Activated CD8-positive, alpha-beta memory T cell treated with anti-CD3 and anti-CD28 coated beads, Interleukin-2, amount 50 U/mL, for 4 hours (primary cell): ENCODE data around the gene CCDC197.
A peak's percentile ranks its signal among the peaks of the same experiment; 100 is the strongest.

Source experiments
- DNase-seq: peaks from one replicate; pipeline ENCODE4 v3.0.0-alpha.2; 2020

The CCDC197 gene

DNA sequence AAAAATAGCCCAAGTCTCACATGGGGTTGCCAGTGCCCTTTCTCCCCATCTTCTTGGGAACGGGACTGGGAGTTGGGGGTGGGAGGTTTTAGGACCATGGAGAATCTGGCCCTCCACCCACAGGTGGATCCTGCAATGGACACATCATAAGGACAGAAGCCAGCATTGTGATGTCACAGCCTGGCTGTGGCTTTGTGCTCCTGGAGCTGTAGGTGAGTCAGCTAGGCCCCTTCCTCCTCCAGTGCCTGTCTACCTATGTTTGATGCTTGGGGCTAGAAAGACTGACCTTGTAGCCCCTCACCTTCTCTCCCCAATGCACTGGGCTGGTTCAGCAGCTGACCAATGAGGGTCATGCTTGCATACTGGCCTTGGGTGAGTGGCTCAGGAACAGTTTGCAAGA, at the start of gene CCDC197:
Gene CCDC197, plus strand, starts transcription at position 220 of the 400 bp plus-strand sequence. CDS start 831 bp downstream, outside the sequence.
- no peak for DNase-seq

DNA sequence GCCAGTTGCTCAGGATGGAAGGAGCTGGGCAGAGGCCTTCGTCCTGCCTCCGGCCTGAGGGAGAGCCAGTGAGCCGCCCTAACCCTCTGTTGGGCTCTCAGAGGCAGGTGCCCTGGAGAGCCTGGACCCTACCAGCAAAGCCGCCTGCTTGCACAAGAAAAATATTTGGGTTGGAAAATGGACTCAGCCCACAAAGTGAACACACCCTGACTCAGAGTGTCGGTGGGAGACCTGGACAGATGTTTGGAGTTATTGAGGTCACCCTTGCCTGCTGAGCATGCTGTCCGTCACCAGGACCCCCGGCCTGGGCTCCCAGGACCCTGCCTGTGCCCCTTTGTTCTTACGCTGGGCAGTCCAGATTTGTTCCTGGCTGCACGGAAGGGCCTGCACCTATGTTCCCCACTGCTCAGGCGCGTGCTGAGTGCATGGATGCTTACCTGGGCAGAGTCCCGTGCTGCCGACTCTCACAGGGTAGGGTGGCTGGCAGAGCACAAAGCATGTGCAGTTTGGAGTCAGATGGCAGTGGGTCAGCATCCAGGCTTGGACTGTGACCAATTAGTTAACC, 47.5 kb upstream of the CCDC197 start:
- no peak for DNase-seq

DNA sequence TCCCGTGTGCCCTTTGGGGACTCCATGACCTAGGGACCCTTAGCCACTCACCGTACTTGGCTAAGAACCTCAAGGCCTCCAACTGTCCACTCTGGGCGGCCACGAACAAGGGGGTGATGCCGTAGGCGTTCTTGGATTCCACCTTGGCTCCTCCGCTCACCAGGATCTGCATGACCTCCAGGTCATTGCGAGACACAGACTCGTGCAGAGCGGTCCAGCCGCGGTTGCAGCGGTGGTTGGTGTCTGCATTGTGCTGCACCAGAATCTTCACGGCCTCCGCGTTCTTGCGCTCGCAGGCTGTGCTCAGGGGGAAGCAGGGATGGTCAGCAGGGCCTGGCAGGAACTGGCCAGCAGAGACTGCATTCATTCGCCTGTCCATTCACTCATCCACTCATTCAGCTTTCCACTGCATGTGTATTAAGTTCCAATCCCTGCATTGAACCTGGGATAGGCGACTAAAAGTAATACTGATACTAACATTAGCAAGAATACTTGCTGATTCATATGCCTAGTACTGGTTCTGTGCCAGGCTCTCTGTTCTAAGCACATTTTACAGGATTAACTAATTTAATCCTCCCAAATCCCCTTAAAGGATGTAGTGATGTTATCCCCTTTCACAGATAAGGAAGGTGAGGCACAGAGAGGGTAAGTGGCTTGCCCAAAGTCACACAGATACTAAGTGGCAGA, 46.0 kb upstream of the CCDC197 start:
- DNase-seq = no peak

DNA sequence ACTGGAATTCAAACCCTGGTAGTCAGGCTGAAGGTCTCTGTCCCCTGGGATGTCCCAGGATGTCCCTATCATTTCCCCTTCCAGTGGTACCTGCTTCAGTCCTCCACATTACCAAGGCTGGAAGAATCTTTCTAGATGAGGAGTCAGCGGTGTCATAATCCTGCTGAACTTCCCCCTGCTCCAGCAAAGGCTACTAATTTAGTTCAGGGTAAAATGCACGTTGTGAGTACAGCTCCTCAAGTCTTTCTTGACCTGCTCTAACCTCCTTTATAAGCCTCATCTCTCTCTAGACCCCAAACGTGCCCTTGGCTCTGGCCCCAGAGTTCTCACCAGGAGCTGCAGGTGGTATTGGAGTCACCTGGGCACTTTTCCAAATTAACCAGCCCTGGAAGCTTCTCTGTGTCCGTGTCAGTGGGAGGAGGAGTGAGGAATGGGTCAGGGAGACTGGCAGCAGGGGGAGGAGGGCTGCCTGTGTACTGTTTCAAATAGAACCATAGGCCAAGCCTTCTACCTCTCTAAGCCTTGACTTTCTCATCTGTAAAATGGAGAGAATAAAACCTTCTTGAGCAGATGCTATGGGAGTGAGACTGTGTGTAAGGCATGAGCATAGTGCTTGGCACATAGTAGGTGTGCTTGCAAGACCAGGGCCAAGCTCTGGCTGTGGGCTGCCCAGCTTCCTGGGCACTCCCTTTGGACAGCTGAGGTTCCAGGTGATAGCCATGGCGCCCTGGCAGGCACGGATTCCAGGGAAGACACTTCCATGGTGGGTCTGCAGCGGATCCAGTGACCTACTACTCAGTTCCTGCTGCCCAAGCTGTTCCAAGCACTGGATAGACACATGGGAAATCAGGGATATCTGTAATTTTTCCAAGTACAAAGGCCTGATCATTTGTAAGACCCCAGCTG, 45.2 kb upstream of the CCDC197 start:
- DNase-seq = no peak

DNA sequence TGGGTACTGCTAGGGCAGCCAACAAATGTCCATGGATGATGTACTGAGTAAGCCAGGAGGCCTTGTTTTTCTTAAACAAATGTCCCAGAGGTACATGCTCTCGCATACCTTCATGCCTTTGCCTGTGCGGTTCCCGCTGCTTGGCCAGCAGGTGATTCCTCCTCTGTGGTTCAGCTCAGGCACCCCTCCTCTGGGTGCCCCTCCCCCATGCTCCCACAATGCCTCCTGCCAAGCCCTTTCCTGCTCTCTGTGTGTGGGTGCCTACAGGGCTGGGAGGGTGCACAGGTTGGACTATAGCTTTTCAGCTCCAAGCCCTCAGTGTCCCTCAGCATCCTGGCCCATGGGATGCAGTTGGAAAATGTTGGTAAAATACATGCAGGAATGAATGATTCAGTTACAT, 44.3 kb upstream of the CCDC197 start:
- DNase-seq = no peak

DNA sequence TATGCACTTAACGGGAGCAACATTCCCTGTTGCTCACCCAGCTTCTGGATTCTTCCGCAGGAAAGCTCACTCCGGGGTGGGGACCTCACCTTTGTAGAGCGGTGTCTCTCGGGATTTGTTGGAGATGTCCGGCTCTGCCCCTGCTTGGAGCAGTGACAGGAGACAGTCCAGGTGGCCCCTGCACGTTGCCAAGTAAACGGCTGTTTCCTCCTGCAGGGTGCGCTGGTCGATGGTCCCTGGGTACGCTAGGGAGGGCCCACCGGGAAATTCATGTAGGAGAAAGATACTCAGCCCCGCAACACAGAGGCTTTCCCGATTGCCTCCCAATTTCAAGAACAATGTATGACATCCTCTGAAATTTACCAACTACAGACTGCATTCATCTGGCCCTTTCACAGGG, 43.8 kb upstream of the CCDC197 start:
- DNase-seq = no peak

DNA sequence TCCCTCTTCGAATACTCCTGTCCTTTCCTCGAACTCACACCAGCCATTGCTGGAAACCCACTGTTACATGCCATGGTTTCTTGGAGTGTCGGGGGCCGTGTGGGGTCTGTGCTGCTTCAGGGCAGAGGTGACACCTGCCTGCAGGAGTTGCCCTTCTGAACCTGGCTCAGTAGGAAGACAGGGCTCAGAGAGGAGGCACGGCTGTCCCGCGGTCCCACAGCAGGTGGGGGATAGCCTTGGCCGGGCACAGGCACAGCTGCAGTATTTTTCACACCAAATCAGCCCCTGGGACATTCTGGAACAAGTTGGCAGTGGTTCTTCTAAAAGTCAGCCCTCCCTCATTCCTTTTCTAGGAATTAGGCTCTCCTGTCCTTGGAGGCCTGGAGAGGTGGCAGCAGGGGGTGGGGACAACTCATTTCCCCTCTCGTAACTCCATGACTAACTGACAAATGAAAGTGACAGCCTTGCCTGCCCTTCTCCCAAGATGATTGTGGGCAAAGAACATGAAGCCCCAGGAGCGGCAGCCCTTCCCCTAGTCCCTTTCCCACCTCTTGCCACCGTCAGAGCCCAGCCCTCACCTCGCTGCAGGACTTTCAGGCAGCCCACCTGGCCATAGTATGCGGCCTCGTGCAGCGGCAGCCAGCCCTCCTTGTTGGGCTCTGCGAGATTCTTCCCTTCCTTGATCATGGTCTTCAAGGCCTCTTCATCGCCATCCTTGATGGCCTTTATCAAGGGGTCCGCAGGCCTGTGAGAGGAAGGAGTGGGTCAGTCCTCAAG, 43.2 kb upstream of the CCDC197 start:
- DNase-seq = no peak

DNA sequence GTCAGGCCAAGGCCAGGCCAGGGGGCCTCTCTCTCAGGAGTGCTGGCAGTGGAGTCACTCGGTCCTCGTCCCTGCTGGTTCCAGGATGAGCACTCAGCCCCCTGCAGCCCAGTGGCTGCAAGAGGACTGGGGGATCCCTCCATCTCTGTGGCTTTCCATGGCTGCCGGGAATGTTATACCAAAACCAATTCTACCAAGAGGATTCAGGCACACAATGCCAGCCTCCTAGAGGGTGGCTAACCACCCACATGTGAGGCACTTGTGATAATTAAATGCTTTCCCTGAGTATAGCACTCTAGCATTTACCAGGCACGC, 42.6 kb upstream of the CCDC197 start:
- no peak for DNase-seq

DNA sequence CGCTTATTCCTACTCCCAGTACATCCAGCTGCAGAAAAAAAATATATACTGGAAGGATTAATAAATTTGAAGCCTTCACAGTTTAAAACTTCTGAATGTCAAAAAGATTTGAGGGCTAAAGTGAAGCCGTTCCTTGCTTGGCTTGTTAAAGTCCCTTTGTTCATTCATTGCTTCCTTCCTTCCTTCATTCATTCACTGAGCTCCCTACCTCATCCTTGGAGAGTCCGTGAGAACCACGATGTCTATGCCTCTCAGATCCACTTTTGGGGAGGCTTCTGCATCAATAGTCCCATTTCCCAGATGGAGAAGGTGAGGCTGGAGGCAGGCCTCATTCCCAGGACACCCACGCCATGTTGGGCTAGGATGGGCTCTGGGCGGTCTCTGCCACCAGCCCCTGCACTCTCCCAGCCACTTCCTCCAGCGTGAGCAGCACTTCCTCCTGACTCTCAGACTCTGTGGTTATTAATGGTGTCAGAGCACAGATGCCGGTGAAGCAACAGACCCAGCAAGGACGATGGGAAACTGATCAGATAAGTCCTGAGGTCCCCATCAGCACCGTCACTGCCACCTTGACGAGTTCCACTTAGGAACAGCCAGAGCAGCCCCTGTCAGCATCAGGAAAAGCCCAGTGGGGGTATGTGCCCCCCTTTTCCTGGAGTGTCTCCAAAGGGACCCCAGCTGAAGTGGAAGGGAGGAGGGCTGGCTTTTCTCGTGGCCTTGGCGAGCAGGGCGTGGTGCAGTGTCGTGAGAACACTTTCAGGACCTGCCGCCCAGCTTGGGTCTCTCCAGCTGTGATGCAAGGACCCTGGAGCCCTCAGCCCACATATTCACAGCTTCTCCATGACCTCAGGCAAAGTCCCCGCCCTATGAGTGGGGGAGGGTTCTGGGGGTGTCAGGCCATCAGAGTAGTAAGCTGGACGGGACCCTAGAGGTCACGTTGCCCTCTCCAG, 41.9 kb upstream of the CCDC197 start:
- DNase-seq = no peak

DNA sequence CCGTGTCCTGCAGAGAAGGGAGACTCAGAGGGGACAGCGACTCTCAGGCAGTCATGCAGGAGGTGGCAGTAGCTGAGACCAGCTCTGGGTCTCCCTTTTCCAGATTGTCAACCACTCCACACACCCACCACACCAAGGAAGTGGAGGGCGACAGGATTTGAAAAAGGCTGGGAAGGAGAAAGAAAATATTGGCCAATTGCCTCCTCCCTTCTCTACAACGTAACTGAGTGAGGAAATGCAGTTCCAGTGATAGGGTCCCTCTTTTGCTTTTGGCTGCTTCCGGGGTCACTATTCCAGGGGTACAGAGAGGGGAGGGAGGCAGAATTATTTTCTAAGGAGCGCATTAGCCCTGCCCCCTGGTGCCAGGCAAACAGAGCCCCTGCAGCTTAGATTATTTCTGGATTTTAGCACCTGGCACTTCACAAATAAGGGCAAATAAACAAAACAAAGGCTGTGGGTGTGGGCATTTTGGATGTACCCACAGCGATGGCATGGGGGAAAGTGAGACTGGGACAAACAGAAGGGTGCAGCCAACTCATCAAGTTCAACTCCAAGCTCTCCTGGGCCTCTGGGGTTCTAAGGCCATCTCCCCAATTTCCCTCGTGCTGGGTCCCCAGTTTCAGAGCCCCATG, 41.1 kb upstream of the CCDC197 start:
- no peak for DNase-seq

DNA sequence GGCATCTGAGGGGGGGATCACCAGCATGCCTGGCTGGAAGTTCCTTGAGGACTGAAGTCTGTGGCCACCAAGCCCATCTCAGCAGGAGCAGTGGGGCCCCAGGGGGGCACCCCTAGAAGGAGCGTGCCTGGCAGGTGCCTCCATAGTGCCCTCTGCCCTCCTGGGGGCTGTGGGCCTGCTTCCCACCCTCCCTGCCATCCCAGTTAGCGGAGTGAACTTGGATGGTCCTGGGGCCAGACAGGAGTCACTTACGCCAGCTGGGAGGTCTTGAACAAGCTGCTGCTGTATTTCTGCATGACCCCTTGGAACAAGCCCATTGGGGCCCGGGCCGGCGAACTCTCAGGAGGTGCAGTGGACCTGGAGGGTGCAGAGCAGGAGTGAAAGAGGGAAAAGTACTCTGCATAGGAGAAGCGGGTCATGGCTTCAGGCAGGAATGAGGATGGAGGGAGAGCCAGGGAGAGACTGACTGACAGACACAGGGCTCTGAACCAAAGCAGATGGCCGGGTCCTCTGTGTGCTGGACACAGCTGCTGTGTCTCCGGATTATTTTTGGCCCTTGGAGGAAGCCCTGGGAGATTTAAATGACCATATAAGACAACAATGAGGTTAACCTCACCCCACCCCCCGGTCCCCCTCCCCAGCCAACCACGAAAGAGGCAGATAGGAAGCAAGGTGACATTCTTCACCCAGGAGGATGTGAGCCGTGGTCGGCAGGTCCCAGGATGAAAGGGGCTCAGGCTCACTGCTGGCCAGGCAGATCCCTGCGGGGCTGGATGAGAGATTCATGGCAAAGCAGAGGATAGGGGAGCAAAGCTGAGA, 40.4 kb upstream of the CCDC197 start:
- no peak for DNase-seq

DNA sequence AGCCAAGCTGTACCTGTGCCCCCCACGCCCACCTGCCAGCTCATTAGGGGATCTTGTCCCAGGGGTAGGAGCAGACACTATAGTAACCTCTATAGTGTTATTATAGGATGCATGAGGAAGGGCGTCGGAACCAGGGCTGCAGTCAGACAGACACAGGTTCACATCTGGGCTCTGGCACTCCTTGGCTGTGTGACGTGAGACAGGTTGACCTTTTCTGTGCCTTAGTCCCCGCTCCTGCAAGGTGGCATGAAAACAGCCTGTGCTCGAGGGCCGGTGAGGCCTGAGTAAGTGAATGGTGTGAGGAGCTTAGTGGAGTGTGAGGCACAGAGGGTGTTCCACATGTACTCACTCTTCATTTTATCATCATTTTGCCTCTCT, 39.8 kb upstream of the CCDC197 start:
- DNase-seq = no peak

DNA sequence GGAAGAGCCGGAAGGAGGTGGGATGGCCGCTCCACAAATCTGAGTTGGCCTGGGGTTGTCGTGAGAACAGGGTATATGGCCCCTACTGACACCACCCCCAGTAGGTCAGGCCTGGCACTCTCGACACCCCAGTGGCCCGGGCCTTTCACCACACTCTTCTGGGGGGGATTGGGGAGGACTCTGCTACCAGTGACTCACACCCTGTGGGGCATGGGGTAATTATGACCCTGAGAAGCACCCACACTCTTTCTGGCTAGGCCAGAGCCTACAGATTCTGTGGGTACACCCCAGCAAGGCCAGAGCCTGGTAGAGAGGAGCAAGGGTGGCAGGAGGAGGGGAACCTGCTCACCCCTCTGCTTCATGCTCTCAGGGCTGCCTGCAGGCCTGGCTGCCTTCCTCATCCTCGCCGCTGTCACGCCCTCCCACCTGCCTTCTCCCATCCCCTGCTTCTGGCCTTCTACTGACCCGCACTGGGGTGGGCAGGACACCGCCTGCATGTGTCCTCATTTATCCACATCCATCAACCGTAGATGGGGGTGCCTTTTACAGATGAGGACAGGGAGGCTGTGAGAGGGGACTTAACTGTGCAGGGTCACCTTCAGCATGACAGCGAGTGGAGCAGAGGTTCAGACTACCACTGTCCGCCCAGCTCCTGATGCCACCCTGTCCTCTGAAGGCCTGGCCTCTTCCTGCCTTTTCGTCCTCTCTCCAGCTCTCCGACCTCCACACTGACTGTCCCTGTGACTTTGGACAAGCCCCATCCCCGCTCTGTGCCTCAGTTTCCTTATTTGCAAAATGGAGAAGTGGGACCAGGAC, 39.1 kb upstream of the CCDC197 start:
- DNase-seq = no peak

DNA sequence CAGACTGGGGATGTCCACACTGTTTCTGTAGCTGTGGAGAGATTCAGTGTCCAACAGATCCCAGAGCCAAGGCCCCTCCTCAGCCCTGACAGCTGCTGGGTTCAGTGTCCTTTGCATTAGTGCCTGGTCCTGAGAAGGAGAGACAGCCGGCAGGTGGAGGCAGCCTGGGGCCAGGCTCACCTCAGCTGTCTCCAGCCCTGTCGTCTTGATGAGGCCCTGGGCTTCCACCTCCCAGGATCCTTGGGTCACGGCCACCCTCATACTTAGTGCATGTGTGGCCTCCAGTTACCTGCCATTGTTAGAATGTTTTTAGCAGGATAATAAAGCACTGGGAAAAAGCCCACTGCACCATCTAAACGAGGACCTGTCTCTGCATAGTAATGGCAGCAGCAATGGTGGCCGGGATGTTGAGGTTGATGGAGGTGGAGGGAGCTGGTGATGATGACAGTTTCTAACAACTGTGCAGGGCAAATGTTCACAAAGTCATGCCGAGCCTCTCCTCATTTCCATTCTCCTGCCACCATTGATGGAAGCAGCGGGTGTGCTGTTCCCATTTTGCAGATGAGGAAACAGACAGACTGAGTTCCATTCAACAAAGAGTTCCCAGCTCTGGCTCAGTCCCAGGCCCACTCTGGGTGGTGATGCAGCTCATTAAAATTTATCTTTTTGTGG, 38.4 kb upstream of the CCDC197 start:
- DNase-seq = no peak

DNA sequence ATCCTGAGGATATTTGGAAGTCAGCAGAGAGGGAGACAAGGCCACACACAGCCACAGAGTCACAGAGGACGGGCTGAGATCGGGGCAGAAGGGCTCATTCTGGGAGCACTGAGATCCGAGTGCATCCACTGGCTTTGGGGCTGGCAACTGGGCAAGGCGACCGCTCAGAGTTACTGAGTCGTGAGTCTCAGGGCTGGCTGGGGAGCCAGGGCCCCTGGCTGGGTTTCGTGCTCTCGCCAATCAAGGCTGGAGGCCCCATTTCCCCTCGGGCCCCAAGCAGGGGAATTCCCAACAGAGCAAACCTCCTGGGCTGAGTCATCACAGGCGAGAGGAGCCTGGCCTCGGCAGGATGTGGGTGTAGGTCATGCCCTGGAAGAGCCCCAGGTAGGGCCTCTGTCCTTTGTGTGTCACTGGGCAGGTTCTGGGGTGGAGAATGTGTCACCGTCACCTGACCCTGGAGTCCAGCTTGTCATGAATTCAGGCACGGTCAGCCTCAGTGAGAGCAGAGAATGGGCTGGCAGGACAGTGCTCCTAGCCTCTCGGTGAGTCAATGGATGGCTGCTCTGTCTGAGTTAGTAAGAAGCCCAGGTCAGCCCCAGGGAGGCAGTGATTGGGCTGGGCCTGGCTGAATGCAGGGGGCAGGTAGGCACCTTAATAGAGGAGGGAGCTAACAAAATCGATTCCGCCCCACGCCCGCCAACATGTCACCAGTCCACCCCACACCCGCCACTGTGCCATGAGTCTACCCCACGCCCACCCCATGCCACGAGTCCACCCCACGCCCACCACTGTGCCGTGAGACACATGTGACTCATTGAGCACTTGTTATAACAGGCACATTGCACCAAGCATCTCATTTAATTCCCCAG, 37.6 kb upstream of the CCDC197 start:
- DNase-seq = peak; percentile 89

DNA sequence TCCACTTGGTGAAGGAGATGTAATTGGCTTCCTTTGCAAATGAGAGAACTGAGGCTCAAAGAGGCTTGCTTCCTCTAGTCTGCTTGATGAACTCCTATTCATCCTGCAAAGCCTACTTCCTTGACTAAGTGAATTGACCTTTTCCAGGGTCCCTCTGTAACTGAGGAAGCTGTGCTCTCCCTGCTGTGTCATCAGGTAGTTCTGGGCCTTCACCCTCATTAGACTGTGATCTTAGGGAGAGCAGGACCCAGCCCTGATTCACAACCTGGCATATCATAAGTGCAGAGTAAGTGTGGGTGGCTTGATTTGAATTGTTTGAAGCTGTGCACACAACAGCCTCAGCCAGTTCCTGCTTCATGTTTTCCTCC, 37.0 kb upstream of the CCDC197 start:
- no peak for DNase-seq

DNA sequence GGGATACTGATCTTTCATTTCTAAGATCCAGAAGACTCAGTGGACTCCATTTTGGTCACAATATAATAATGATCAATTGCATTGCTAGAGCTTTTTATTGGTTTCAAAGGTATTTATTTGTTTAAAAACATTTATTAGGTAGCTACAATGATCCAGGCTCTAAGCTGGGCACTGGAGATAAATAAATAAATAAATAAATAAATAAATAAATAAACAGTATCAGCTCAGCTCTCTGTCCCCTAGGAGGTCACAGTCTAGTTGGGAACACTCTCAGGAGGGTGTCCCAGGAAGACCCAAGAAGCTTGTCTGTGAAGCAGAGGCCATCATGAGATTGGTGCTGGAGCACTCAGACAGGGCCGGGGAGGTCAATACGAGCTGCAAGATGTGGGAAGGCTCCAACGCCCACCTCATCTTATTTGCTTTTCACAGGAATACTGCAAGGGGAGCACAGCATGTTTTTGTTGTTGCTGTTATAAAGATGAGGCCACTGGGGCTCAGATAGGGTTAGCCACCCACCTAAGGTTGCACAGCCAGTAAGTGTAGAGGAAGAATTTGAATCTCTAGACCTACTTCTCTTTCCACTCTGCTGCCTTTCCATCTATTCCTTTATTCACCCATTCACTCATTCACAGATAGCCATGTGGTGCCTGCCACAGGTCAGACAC, 36.2 kb upstream of the CCDC197 start:
- DNase-seq = no peak

DNA sequence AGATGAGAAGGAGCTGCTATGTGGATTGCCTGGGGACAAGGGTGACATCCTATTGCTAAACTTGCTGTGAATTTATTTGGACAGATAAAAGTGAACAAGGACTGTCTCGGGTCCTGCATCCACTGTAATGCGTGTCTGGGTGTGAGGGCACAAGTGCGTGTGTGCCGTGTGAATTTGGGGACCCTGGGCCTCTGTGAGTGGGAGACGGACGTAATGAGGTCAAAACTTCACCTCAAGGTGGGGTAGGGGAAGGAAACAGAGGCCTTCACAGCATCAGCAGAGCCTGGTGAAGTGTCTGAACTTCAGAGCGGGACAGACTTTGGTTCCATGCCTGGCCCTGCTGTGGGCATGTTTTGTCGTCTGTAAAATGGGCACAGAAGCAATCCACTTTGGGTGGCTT, 35.5 kb upstream of the CCDC197 start:
- DNase-seq = no peak
